GM12872 (cell line): ENCODE results near the gene ZFP3.
A peak's percentile ranks its signal among the peaks of the same experiment; 100 is the strongest.

Experiments used
- CTCF ChIP-seq: IDR thresholded peaks from 3 replicates; pipeline ENCODE4 v1.5.1; 2011; ENCODE audit warnings: low read depth, mild to moderate bottlenecking, low read length, moderate library complexity; ENCODE audit not compliant: insufficient read depth

ZFP3 gene

GRCh38 chr17:5078106-5079028 is at the start of gene ZFP3:
Gene ZFP3 (plus strand): TSS chr17:5078467. CDS start chr17:5091505, 13,038 bp downstream.
- peak; percentile 27; the same call in 1 of the 3 replicates for TF ChIP-seq CTCF

- peak; percentile 89 for TF ChIP-seq CTCF
These were observed 46.7 kb upstream of the ZFP3 start for GRCh38 chr17:5031365-5032082.

- TF ChIP-seq CTCF: no peak
These were observed 45.4 kb upstream of the ZFP3 start for GRCh38 chr17:5032865-5033264.

- TF ChIP-seq CTCF: no peak
These were observed 44.8 kb upstream of the ZFP3 start for GRCh38 chr17:5033352-5034015.

- TF ChIP-seq CTCF: no peak
These were observed 44.2 kb upstream of the ZFP3 start for GRCh38 chr17:5034063-5034462.

- TF ChIP-seq CTCF: no peak
These were observed 43.6 kb upstream of the ZFP3 start for GRCh38 chr17:5034651-5035050.

- no peak for TF ChIP-seq CTCF
These were observed 43.0 kb upstream of the ZFP3 start, which contains the start of gene SLC52A1 for GRCh38 chr17:5035315-5035714. Gene SLC52A1 (minus strand): TSS chr17:5035426. CDS start chr17:5034606, 820 bp downstream.
